HG03342 (cell line): ENCODE data around the gene MAST4.
"Not testable (repeated sequence)": the region's sequence is repeated elsewhere in the genome, so short reads cannot be mapped to it uniquely, and the experiment has no call there.

ENCODE experiments used
- ATAC-seq: cut with Tn5 transposase; IDR thresholded peaks from one replicate; pipeline ENCODE4 v1.9.1; 2021; ENCODE audit warnings: mild to moderate bottlenecking, moderate library complexity; ENCODE audit not compliant: unreplicated experiment

The MAST4 gene

GRCh38 chr5:67166460-67167285, 570.5 kb downstream of the MAST4 start:
- peak; percentile 47 for ATAC-seq

DNA sequence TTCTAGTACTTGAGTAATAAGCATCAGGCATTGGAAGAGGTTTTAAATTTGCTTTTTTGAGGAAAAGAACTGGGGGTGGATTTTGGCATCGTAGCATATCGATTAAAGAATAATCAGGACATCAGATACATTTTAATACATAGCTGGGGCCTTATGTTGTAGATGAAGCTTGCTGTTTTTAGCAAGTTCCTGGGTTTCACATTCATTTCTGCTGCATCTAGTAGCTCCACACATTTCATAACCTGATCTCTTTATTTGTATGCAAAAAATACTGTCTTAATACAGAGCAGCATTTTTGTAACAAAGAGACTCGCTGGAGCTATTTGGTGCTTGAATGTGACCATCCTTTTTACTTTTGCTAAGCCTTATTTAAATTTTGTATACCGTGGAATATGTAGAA, 571.9 kb downstream of the MAST4 start:
- ATAC-seq = no peak

DNA sequence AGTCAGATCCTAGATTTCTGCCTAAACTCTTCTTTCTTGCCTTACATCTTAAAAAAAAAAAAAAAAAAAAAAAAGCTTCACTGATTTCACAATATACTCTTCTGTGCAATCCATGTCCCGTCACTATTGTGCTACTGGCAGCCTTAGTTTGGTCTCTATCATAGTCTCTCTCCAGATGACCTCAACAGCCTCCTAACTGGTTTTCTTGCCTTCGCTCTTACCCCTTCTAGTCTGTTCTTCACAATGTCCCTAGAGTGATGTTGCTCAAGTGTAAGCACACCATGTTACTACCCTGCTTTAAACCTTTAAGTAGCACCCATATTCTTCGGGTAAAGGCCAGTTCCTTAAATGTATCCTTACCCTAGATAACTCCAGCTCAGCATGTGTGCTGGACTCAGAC, 574.6 kb downstream of the MAST4 start:
- no peak for ATAC-seq

GRCh38 chr5:67173351-67173750, 577.2 kb downstream of the MAST4 start:
- ATAC-seq = not testable (repeated sequence)

DNA sequence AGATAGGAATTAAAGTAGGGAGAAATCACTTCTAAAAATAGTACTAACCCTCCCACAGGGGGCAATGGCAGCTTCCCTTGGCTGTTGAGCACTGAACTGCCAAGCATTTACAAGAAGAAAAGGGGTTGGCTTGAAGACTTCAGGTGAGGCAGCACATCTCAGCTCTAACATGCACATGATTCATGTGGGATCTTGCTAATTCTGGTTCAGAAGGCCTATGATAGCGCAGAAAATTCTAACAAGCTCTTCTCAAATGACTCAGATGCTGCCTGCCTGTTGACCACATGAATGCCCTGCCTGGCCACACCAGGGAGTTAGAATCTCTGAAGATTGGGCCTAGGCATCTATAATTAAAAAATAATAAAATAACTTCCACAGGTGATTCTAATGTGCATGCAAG, 577.8 kb downstream of the MAST4 start:
- ATAC-seq = no peak

- ATAC-seq = no peak
These were observed 580.7 kb downstream of the MAST4 start for GRCh38 chr5:67176936-67177335.

- no peak for ATAC-seq
These were observed 581.9 kb downstream of the MAST4 start for GRCh38 chr5:67178085-67178484.

GRCh38 chr5:67178966-67179365, 582.8 kb downstream of the MAST4 start:
- ATAC-seq = no peak

DNA sequence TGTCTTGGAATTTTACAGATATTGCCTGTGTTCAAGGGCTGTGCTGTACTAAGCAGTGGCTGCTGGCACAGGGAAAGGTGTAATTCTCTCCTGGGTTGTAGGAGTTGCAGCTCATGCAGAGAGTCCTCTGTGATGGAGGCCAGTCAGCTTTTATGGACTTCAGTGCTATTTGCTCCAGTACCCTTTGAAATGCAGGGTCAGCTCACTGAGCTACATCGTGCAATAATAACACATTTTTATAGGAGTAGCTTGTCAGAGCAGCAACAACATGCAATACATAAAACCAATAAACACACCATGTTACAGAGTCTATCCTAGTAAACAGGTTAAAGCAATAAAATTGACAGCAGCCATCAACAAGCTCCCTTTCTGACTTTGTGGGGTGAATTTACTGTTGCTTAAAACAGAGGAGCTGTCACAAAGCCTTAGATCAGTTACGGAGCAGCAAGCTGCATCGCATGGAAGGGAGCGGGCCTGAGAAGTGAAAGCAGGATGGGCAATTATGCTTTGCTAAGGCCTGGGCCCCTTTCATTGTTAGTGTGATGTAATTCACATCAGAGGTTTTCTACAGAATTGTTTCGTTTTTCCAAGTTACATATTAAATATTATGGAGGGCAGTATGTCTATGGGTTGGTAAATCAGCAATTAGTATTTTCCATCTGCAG, 583.6 kb downstream of the MAST4 start:
- ATAC-seq = no peak

DNA sequence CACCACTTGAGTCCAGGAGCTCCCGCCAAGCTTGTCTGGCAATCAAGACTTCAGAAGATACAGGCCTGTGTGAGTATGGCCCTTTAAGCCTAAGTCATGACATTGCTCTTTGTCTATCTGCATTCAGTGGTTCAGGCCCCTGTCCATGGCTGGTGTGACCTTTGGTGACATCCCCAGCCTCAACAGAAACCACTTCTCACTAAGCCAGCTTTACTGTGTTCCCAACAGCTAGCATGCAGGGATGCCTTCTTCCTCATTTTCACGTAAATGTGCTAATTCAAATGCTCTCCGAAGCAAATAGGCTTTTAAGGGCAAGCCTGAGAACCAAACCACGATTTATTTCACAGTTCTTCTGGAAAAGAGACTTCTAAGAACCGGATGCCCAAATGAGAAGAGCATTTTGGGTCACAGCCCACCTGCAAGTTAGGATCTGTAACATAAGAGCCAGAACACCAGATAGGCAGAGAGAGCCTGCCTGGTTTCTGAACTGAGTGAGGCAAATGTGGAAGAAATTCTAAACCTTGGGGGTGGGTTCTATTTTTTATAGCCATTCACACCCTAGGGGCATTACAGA, 585.5 kb downstream of the MAST4 start:
- no peak for ATAC-seq

- no peak for ATAC-seq
These were observed 586.2 kb downstream of the MAST4 start for GRCh38 chr5:67182301-67182790.

GRCh38 chr5:67183859-67184258, 587.7 kb downstream of the MAST4 start:
- no peak for ATAC-seq

- no peak for ATAC-seq
These were observed 591.0 kb downstream of the MAST4 start for GRCh38 chr5:67187006-67187715.

GRCh38 chr5:67188274-67189078, 592.3 kb downstream of the MAST4 start:
- no peak for ATAC-seq

DNA sequence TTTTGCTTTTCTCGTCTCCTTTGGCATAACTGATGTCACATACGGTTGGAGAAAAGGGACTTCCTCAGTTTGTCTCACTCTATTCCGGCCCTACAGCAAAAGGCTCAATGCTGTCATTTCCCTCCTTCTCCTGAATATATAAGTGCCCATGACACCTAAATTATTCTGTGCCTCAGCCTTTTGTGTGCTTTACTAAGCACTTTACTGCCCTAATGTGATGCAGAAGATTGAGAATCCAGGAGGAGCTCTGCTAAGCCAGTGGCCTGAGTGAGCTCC, 592.8 kb downstream of the MAST4 start:
- ATAC-seq = no peak

GRCh38 chr5:67189931-67190330, 593.7 kb downstream of the MAST4 start:
- ATAC-seq = no peak

DNA sequence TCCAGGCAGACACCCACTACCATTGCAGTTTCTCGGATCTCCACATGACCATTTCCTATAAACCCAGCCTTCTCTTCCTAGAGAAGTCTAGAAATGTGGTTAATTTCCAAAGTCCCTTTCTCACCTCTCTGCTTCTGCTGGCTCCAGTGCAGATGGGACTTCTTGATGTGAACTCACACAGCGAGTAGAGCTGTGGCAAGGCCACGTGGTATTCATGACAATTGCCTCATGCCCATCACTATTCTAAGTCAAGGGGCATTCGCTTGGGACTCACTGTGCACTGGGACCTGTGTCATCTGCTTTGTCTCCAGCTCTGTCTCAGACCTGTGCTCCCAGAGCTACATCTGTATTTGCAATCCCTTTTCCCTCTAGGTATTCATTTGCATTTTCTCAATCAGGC, 594.2 kb downstream of the MAST4 start:
- no peak for ATAC-seq

- ATAC-seq = no peak
These were observed 594.7 kb downstream of the MAST4 start for GRCh38 chr5:67190861-67191260.

DNA sequence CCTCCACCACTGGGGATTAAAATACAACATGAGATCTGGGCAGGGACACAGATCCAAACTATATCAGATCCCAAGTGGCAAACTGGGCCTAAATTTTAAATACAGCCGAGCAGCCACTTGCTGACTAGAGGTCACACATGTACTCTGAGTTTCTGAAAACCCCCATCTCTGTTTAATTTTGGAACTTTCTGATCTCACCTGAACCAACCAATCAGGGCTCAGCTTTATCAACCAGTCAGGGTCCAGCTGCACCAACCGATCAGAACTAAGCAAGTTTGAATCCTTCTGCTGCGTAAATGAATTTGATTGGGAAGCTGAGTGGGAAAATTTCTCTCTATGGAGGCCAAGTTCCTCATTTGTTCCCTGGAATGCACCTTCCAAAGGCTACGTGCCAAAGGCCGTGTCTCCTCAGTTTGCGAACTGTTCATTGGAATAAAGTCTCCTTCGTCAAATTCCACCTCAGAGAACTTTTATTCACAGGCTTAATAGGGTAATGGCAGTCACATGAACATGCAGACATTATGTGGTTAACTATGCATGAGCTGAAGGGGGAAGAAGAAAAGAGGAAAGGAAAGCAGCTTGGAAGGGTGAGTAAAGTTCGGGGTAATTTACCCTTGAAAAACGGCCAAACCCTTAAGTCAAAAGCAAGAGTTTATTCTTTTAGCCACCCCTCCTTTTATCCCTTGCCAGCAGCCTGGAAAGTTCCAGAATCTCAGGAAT, 596.7 kb downstream of the MAST4 start:
- no peak for ATAC-seq

DNA sequence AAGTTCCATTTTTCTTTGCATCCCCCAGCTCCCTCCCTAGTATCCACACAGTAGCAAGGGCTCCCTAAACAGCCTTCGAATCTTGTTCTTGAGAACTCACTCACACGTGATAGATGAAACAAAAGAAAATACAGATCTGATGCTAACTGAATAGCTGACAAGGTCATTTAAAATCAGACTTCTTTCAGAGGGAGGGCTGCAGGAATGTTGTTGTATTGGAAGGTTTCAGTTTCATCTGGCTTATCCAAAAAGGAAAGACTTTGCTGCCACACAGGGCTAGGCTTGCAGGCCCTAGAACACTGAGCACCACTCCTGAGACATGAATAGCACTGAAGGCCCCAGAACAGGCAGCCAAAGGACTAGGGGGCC, 597.2 kb downstream of the MAST4 start:
- ATAC-seq = no peak
